IPS DF 4.7 (cell line): ENCODE measurements around the gene SLC37A4.
"Not testable (repeated sequence)": the region's sequence is repeated elsewhere in the genome, so short reads cannot be mapped to it uniquely, and the experiment has no call there.

Experiments used
- DNase-seq: peaks from one replicate; pipeline ENCODE4 v3.0.0-alpha.2; 2013; ENCODE audit warnings: low spot score; ENCODE audit errors: extremely low read depth

The SLC37A4 gene

DNA sequence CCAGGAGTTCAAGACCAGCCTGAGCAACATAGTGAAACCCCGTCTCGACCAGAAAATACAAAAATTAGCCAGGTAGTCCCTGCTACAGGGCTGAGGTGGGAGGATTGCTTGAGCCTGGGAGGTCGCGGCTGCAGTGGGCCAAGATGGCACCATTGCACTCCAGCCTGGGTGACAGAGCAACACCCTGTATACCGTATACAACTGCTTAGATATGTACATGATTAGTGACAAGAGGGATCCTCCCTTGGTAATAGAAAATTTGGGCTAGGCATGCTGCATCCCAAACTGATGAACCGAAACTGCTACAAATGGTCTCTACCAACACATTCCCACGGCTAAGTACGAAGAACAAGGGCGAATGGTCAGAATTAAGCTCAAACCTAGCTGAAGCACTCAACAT, 12.2 kb upstream of the SLC37A4 start:
- no peak for DNase-seq

DNA sequence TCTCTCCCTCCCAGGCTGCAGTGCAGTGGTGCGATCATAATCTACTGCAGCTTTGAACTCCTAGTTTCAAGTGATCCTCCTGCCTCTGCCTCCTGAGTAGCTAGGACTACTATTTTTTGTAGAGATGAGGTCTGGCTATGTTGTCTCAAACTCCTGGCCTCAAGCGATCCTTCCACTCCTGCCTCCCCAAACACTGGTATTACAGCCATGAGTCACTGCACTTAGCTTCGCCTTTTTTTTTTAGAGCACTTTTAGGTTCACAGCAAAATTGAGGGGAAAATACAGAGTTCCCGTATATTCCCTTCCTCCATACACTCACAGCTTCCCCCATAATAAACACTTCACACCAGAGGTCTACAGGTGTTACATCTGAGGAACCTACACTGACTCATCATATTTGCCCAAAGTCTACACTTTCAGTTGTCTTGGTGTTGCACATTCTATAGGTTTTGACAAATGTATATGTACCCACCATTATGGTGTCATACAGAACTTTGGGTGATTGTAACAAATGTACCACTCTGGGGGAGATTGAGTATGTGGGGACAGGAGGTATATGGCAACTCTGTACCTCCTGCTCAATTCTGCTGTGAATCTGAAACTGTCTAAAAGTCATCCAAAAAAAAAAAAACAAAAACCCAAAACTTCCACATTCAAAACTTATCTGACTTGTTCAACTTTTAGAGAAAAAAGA, 11.3 kb upstream of the SLC37A4 start:
- DNase-seq = no peak

DNA sequence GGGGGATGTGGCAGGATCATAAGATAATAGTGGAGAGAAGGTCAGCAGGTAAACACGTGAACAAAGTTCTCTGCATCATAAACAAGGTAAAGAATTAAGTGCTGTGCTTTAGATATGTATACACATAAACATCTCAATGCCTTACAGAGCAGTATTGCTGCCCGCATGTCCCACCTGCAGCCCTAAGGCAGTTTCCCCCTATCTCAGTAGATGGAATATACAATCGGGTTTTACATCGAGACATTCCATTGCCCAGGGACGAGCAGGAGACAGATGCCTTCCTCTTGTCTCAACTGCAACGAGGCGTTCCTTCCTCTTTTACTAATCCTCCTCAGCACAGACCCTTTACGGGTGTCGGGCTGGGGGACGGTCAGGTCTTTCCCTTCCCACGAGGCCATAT, 8.8 kb upstream of the SLC37A4 start:
- not testable (repeated sequence) for DNase-seq

DNA sequence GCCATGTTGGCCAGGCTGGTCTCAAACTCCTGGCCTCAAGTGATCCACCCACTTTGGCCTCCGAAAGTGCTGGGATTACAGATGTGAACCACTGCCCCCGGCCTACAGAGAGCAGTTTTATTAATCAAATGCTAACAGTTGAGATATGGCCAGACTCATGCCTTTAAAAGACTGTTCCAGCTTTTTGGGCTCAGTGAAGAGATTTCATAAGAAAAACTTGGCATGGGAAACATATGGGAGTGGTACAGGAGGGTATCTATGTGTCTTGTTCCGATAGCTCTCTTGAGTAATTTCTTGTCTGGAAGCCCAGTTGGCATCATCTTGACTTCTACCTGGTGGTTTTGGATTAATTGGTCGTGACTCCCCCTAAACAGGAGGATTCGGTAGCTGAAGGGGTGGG, 8.2 kb upstream of the SLC37A4 start:
- no peak for DNase-seq

DNA sequence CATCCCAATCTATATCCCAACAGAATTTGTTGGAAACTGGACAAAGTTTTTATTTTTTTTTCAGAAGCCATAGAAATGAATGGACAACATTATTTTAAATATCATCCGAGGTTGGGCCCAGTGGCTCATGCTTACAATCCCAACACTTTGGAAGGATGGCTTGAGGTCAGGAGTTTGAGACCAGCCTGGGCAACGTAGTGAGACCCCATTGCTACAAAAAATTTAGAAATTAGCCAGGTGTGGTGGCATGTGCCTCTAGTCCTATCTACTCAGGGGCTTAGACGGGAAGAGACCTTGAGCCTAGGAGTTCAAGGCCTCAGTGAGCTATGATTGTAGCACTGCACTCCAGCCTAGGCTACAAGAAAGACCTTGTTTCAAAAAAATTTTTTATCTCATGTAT, 4.1 kb upstream of the SLC37A4 start:
- DNase-seq = no peak

DNA sequence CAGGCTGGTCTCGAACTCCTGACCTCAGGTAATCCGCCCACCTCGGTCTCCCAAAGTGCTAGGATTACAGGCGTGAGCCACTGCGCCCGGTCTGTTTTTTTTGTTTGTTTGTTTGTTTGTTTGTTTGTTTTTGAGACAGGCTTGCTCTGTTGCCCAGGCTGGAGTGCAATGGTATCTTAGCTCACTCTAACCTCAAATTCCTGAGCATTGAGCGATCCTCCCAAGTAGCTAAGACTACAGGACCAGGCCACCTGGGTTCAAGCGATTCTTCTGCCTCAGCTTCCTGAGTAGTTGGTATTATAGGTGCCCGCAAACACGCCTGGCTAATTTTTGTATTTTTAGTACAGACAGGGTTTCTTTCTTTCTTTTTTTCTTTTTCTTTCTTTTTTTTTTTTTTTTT, 2.7 kb upstream of the SLC37A4 start:
- DNase-seq = not testable (repeated sequence)

DNA sequence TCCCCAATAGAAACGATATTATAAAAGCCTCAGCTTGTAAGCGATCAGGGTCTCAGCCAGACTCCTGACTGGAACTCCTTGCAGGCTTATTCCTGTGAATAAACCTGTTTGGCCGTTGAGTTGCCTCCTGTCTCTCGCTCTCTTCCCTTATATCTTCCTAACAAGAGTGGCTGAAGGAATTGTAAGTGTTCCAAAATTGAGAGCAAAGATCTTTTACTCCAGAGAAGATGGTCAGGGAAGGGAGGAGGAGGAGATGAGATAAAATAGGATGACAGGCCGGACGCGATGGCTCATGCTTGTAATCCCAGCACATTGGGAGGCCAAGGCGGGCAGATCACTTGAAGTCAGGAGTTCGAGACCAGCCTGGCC, 1.2 kb upstream of the SLC37A4 start:
- no peak for DNase-seq

DNA sequence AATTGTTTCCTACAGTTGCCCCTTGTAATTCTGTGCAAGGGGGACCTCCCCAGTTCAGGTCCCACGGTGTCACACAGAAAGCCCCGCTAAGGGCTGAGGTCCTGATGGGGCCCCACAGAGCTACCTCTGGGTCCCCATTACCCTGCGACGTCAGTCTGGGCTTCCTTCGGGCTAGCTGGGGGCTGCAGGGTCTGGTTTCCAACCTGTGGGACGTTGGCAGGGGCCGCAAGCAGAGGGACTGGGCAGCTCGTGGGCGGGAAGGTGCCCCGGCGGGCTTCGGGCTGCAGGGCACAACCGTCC, 698 bp downstream of the SLC37A4 start:
- no peak for DNase-seq

DNA sequence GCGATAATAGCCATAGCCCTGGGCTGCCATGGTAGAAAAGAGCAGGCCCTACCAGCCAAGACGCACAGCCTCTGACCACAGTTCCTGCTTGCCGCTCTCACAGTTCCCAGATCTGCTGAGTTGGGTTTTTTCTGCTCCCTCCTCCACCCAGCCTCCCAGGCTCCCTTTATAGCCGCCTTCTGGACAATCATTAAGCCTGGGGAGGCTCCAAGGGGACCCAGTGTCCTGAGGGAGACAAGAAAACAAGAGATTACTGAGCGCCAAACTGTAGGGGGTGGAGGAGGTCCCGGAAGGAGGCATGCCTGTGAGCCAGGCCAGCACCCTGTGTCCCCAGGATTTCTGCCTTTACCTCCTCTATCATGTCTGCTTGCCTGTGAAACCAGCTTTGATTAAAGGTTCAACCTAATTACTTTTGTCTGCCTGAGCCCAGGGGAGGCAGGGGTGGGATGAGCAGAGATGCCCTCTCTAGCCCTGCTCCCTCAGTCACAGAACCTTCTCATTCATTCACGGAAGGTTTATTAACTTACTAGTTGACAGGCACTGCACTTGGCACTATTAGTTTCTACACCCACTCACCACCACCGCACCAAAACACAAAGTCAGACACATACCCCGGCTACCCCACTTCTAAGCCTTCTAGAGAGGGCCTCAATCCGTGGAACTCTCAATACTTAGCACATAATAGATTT, 1.2 kb downstream of the SLC37A4 start:
- DNase-seq = no peak

DNA sequence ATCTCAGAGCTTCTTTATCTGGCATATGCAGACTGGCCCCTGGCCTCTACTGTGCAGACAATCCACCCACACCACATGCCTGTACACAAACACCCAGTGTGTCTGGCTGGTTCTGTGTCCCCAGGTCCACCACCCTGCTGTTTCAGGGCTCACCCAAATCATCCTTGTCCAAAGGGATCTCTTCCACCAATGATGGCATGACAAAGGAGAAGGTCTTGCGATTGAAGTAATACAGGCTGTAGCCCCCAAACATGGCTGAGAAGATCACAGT, 1.7 kb downstream of the SLC37A4 start:
- no peak for DNase-seq

DNA sequence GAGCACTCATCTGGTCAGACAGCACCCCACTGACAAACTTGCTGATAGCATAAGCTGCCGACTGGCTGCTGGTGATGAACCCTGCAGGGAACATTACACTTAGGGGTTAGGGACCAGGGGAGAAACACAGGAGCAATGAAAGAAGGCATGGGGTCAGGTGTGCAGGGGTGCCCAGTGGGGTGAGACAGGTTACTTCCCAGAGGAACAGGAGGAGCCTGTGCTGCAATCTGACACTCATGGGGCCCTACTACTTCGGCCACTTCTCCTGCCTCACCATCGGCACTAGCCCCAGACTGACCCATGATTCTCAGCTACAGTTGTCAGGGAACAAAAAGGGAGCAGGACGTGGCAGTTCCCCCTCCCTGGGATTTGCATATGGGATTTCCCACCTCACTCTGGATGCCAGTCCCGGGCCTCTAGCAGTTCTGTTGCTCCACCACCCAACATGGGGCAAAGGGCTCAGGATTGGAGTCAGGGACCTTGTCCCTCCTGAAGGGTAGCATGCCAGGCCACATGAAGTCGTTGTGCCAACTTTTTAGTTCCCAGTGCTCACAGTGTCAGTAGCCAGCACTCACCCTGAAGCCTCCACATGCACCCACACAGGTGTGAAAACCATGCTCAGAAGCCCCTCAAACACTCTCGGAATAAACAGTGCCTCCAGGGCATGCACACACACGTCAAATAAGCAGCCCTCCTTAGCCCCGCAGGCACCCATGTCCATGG, 2.2 kb downstream of the SLC37A4 start:
- no peak for DNase-seq

DNA sequence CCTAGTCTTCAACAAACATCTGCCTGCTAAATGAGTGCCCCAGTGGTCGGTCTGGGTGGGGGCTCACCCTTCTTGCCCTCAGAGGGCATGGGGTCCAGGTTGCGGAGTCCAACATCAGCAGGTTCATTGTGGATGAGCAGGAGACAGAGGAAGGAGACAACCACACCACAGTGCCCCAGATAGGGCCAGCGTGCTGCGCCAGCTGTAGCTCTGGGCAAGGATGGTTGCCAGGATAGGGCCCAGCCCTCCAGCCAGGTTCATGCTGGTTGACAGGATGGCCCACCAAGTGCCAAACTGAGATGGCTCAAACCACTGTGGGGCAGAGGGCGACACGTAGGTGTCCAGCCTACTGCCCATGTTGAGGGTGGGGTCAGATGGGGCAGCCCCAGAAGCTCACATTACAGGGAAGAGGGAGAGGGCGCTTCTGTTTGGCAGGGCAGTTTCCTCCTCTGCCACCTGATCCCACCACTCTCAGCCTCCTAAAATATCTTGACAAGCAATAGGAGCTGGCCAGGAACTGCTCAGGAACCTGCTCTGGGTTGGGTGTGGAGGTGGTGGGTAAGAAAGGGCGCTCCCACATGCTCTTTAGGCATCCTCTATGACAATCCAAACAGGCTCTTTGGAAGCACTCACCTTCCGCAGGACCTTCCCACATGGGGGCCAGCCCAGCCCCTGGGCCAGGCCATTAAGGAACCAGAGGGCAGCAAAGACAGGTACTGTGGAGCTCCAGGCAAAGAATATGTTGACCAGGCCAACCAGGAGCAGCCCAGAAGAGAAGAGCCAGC, 2.9 kb downstream of the SLC37A4 start:
- no peak for DNase-seq

DNA sequence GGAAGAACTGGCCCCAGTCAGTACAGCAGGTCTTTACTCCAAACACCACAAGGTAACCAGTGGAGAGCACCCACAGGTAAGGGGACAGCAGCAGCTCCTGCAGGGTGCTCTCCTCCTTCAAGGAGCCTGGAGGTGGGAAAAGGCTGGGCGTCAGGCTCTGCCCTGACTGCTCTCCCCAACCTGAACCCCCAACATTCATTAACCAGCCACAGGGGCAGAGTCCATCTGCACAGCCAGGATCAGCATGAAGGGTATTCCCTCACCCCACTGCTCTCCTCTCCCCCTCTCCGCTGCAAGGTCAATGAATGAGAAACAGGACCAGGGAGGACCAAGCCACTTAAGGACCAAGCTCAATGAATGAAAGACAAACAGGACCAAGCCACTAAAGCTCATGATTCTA, 3.7 kb downstream of the SLC37A4 start:
- DNase-seq = no peak

DNA sequence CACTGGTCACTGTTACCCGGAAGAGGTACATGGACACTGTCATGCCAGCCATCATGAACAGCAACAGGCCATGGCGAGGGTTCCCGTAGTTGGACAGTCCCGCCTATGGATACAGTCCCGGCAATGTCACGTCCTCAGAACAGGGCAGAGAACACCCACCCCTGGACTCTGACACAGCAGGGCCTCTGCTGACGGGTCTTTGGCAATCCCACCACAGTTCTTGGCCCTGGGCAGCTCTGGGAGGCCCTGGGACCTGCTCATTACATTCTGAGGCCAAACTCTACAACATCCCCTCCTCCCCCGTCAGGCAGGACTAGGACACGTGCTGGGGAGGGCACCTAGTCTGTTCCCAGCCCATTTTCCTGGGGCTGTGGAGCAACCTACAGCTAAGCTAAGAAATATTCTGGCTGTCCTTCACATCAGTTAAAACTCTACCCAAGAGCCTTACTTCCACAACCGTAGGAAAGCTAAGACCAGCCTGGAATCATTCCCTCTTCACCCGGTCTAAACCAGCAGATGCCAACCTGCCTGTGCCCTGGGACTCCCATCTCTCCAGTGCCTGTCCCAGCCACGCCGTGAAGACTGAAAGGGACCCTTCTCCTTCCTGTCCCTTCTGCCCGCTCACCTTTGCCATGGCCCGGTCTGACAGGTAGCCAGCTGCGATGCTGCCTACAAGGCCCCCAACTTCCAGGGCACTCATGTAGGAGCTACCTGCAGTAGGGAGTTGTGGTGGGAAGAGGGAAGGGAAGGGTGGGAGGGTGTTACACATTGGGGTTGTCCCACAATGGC, 4.5 kb downstream of the SLC37A4 start:
- no peak for DNase-seq

DNA sequence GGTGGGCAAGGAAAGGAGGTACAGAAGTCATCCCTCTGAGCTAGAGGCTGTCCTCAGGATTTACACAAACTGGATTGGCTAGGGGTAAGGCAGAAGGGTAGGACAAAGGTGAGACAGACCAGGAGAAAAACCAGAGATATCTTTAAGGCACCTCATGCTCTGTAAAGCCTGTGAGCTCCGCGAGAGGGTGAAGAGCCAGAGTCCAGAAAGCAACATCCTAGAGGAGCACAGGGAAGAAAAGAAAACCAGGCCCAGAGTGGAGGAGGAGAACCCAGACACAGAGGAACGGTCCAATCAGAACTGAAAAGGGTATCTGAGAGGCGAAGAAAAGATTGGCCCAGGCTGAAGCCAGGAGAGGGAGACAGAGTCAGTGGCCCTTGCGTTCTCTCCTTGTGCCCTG, 5.1 kb downstream of the SLC37A4 start:
- no peak for DNase-seq

DNA sequence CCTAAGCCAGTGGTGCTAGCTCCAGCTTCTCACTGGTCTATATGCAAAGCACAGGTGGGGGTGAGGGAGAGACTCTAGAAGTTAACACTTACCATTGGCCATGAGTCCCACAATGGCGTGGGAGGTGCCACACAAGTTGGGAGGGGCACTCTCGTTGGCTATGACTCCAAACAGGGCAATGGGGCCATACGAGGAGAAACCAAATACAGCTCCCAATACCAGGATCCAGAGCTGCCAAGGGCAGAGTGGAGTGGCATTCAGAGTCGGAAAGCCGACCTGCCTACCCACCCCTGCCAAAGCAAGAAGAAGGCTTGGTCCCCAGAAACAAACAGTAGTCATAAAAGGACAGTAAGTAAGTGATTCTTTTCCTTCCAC, 5.6 kb downstream of the SLC37A4 start:
- DNase-seq = no peak

DNA sequence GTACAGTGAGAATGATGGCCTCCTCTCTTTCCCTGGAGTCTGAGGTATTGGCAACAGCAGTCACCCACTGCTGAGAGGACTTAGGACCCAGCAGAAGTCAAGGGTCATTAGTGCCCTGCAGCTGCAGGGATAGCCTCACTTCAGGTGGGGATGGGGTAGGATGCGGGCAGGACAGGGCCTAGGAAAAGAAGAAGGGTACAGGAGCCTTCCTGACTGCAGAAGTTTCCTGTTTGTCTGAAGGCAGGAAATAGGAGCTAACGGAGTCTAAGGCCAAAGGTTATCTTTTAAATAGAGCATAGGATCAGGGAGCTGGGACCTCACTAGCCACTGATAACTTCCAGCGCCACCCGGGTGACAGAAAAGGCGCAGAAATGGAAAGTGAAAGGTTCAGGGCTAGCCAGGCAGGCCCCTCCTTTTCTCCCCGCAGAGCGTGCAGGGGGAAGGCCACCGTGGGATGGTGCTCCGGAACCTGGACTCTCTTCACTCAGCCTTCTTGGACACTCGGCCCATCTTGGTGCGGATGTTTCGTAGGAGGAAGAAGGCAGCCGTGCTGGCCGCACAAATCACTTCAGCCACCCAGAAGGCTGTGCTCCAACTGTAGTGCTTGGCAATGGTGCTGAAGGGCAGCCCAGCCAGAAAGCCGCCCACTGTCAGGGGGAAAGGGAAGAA, 6.1 kb downstream of the SLC37A4 start:
- no peak for DNase-seq

DNA sequence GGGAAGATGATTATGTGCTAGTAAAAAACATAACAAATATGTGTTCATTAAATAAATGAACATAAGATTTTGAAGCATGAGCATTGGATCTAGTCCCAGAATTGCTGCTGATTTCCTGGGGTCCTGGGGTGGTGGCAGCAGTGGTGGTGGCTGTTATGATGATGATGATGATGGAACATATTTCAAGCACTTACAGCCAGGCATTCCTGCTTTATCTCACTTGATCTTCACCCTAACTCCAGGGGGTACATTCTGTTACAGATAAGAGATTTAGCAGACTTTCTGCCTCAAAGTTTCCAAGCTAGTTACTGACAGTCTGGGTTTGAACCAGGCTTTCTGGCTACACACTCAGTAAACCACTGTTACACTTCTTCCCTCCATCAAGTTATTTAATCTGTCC, 6.9 kb downstream of the SLC37A4 start:
- DNase-seq = no peak

DNA sequence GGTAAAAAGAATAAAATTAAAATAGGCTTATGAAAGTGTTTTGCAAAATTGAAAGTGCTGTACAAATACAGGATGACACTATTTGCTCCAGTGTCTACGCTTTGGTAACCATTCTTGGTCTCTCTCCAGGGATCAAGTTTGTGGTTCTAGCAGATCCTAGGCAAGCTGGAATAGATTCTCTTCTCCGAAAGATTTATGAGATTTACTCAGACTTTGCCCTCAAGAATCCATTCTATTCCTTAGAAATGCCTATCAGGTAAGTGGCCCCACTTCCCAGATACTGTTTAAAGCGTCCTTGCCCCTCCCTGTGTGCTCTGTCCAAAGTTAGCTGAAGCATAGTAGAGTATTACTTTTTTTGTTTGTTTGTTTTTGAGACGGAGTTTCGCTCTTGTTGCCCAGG, 9.0 kb downstream of the SLC37A4 start:
- DNase-seq = no peak

DNA sequence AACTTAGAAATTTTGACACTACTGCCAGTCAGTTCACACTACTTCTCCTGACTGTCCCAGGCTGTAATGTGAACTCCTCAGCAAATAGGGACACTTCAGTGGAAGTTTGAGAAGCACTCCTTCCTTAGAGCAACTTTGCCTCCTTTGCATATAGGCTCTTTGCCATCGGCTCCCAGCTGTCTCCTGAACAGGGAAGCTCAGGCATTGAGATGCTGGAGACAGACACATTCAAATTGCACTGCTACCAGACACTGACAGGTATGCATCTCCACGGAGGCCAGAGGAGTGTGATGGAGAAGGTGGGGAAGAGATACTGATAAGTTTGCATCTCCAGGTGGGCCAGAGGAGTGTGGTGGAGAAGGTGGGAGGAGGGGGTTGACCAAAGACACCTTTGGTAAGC, 10.7 kb downstream of the SLC37A4 start:
- no peak for DNase-seq
